LNCAP (cell line): ENCODE results near the gene LOXL3.

Experiments used
- TF ChIP-seq, protein P1 (sequence below): fragments of 450-650 bp; IDR thresholded peaks from 2 replicates; pipeline ENCODE4 v1.5.1; 2017; ENCODE audit warnings: mild to moderate bottlenecking

Gene LOXL3

DNA sequence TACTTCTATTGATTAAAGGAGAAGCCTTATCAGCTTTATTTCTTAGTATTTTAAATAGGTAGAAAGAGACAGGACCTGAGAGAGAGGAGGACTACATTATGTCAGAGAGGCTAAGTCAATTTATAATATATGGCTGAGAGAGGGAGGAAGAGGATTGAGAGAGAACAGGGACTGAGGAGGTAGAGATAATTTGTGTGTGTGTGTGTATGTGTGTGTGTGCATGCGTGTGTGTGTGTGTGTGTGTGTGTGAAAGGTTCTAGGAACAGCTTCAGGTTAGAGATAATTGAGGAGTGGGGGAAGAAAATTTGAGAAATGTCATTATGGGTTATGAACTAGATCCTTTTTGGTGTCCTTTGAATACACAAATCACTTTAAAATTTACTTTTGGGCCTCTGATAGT lies 15.9 kb upstream of the LOXL3 start:
- TF ChIP-seq, protein P1, sequence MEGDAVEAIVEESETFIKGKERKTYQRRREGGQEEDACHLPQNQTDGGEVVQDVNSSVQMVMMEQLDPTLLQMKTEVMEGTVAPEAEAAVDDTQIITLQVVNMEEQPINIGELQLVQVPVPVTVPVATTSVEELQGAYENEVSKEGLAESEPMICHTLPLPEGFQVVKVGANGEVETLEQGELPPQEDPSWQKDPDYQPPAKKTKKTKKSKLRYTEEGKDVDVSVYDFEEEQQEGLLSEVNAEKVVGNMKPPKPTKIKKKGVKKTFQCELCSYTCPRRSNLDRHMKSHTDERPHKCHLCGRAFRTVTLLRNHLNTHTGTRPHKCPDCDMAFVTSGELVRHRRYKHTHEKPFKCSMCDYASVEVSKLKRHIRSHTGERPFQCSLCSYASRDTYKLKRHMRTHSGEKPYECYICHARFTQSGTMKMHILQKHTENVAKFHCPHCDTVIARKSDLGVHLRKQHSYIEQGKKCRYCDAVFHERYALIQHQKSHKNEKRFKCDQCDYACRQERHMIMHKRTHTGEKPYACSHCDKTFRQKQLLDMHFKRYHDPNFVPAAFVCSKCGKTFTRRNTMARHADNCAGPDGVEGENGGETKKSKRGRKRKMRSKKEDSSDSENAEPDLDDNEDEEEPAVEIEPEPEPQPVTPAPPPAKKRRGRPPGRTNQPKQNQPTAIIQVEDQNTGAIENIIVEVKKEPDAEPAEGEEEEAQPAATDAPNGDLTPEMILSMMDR, result no peak

- TF ChIP-seq, protein P1, result no peak
Observed at GRCh38 chr2:74567881-74568280, 14.1 kb upstream of the LOXL3 start.

DNA sequence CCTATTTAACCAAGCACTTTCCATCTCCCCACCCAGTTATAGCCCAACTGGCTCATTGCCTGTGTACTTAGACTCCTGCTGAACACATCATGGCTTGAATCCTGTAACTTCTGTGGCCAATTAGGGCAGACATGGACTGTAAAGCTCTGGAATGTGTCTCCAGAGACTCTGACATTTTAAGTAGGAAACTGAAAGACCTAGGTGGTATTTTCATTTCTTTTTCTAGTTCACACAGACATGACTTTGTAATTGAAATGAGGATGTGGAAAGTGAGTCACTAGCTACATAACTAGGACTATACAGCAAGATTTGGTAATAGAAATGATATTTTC lies 13.0 kb upstream of the LOXL3 start:
- TF ChIP-seq, protein P1, result no peak

DNA sequence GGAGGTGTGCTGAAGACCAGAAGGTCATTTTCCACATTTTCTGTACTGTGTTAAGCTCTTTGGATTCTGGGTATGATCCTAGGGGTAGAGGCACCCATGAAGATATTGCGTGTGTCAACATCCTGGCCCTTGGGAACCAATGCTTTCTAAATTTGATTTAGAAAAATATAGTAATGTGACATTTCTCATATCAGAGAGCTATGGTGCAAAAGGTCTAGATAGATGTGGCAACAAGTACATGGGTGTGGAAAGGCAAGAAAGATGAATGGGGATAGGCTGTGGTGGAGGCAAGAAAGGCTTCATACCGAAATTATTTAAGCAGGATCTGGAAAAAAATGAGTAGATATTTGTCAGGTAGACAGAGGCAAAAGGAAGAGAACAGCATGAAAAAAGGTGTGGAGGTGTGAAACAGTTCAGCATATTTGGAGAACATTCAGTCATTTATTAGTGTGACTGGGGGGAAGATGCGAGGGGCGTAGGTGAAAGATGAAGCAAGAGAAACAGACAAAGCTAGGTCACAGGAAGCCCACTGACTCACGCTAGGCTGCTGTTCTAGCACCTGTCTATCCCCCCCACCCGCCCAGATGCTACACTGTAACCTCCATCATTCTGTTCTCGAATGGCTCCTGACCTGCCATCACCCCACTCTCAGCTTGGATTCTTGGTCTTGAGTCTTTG lies 12.5 kb upstream of the LOXL3 start:
- TF ChIP-seq, protein P1, result no peak

- TF ChIP-seq, protein P1, result no peak
Observed at GRCh38 chr2:74564222-74564621, 10.5 kb upstream of the LOXL3 start.

DNA sequence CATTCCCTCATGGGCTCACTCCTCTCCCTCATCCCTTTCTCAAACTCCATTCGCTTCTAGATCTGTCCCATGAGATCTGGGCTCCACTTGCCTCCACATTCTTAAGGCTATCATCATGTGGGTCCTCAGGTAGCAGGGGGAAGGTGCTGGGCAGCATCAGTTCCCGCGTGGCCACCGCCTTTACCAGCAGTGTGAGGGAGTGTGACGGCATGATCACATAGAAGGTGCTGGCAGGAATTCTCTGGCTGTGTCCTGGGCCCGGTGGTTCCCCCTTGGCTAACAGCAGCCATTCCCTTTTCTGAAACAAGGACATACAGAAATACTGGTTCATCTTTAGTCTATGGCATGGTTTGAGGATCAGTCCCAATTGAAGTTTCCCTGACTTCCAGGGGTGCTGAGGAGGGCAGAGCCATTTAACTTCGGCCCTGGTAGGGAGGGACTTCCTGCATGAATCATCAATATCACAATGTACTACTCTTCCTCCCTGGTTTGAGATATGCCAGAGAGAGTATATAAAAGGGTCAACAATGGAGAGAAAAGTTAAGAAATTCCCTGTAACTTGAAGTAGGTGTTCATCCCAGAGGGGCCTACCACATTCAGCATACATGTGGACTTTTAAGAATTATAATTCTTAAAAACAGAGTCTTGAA lies 8.5 kb upstream of the LOXL3 start:
- TF ChIP-seq, protein P1, result no peak

DNA sequence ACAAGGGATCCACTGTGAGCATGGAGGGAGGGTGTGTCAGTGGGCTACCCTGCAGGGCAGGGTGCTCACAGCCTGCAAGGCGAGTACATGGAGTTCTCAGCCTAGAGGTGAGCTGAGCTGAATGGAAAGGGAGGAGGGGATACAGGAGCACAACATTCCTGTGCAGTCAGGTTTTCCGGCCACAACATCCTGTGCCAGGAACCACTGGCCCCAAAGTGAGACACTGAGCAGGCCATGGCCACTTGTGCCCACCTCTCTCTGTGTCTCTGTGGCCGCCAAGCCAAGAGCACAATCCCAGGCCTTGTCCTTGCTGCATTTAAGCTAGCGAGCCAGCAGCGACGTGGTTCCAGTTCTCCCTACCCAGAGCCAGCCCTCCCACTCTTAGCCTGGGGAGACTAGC lies 6.8 kb upstream of the LOXL3 start:
- TF ChIP-seq, protein P1, result no peak
